GM18526 (cell line): ENCODE data around the gene GALNT18.

Experiments used
- POLR2A ChIP-seq: IDR thresholded peaks from 3 replicates; pipeline ENCODE4 v1.6.1; 2011; ENCODE audit not compliant: insufficient read length; ENCODE audit errors: extremely low read depth

Gene GALNT18

GRCh38 chr11:11605821-11606450, 15.9 kb downstream of the GALNT18 start:
- no peak for TF ChIP-seq POLR2A

DNA sequence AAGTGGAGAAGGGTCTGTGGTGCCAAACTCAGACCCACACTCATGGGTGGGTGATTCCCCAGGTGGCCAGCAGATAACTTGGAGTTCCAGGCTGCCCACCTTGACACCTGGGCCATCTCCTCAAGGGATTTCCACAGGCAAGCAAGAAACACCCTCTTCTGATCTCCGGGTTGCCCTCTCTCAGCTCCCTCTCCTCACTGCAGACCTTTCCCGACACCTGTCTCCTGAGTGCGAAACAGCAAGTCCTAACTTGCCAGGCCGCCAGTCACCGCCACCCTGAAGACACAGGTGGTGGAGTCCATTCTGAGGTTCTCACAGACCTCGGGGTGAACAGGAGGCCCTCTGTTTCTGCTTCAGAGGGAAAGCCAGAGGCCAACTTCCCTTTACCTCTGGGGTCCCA, 16.6 kb downstream of the GALNT18 start:
- TF ChIP-seq POLR2A, result no peak

- TF ChIP-seq POLR2A, result no peak
These were observed 17.3 kb downstream of the GALNT18 start for GRCh38 chr11:11604370-11604990.

GRCh38 chr11:11602011-11602410, 19.8 kb downstream of the GALNT18 start:
- TF ChIP-seq POLR2A, result no peak

GRCh38 chr11:11600288-11600687, 21.5 kb downstream of the GALNT18 start:
- no peak for TF ChIP-seq POLR2A

DNA sequence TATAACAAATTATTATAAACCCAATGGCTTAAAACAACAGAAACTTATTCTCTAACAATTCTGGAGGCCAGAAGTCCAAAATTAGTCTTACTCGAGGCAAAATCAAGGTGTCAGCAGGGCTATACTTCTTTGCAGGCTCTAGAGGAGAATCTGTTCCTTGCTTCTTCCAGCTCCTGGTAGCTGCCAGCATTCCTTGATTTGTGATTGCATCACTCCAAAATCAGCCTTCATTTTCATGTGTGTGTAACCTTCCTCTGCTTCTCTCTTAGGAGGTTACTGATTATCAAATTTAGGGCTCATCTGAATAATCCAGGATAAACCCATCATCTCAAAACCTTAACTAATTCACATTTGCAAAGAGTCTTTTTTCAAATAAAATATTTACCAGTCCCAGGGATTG, 23.6 kb downstream of the GALNT18 start:
- TF ChIP-seq POLR2A, result no peak

GRCh38 chr11:11594162-11594561, 27.6 kb downstream of the GALNT18 start:
- no peak for TF ChIP-seq POLR2A

GRCh38 chr11:11592146-11592684, 29.6 kb downstream of the GALNT18 start:
- no peak for TF ChIP-seq POLR2A

- no peak for TF ChIP-seq POLR2A
These were observed 32.4 kb downstream of the GALNT18 start for GRCh38 chr11:11589437-11589836.

GRCh38 chr11:11588891-11589290, 32.9 kb downstream of the GALNT18 start:
- TF ChIP-seq POLR2A, result no peak

- TF ChIP-seq POLR2A, result no peak
These were observed 33.6 kb downstream of the GALNT18 start for GRCh38 chr11:11588243-11588642.

DNA sequence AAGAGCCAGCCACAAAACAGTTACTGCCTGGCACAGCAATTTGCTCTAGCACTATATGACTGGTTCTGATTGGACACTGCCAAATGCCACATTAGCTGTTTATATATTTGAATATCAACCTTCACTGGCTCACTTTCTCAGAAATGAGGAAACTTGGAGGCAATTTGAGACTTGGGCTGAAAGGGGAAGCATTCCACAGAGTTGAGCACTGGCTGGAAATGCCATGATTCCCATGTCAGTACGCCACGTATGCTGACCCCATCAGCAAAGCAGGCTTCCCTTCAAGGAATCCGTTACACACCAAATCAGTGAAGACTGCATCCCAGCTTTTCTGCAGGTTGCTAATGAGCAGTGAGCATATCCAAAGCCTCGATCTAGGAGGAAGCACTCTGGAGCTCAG, 34.7 kb downstream of the GALNT18 start:
- TF ChIP-seq POLR2A, result no peak

DNA sequence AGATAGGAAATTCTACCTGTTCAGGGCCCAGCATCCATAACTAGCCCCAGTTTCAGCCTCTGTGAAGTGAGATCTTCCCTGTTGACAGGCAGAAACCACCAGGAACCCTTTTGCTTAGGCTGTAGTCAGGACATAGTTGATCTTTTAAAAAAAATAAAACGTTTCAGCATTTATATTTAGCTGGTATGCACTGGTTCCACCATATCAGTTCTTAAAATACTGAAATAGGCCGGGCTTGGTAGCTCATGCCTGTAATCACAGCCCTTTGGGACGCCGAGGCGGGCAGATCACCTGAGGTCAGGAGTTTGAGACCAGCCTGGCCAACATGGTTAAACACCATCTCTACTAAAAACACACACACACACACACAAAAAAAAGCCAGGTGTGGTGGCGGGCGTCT, 35.3 kb downstream of the GALNT18 start:
- TF ChIP-seq POLR2A, result no peak

DNA sequence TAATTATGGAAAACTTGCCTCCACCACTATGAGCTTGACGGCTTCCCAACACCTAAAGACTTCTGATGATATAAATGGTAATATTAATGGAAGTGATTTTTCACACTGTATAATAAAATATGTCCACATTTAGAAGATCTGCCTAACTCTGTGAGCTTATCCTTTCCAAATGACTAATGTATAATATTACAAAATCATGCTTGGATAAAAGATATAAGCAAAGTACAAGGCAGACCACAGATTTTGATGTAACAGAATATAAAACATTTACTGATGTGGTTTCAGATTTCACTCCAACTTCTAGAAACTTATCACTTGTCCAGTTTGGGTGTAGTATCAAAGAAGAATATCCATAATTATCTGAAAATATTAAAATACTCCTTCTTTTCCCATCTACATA, 36.9 kb downstream of the GALNT18 start:
- TF ChIP-seq POLR2A, result no peak

GRCh38 chr11:11584530-11584810, 37.3 kb downstream of the GALNT18 start:
- no peak for TF ChIP-seq POLR2A

DNA sequence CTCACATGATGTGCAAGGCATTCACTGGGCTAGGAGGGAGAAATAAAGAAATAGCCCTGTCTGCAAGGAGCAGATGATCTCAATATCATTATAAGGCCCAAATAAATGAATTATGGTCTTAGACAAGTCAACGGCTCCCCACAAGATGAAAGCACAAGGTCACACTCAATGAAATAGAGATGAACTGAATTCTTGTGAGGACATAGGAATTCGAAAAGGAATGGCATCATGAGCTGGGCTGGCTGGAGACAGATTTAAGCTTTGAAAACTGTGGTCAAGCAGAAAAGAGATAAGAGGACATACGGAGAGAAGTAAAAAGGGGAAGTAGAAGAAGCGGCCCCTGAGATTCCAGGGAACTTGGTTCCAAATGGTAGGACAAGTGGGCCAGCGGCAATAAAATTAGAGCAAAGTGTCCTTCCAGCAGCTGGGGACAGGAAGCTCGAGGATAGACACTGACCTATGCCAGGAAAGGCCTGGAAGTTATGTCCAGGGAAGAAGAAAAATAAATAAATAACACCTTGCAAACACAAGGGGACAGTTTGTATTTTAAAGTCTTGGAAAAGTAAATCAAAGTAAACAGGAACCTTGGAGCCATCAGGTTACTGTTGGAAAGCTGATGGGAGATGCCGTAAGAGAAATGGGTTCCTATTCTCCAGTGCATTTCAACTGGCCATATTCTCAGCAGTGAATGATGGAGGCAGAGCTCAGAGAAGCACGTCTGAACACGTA, 37.8 kb downstream of the GALNT18 start:
- no peak for TF ChIP-seq POLR2A
